ENCODE results near the gene SUOX. TPM values are rescaled to one million over a fixed set of nuclear protein-coding genes. Genes with fewer than 3 reads are reported as not detected.

The SUOX gene
- polyA plus RNA-seq, 1 of the 3 experiments (the other 2 are of a cell fraction), result 23.2 TPM

DNA sequence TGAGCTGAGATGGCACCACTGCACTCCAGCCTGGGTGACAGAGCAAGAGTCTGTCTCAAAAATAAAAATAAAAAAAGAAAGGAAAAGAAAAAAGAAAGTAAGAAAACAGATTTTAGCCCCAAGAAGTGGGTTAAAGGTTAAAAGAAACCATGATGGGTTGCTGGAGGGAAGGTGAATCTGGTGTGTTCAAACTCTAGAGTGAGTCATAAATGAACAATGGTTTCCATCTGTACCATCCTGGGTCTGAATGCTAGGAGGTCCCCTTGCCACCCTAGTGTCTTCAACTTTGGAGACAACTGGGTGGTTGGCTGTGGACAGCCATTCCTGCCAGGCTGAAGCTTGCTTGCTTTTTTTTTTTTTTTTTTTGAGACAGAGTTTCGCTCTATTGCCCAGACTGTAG is 43.1 kb downstream of the SUOX start:
- no peaks in the 10 kb centered on the region for H3K9me2 ChIP-seq
- CTCF ChIA-PET, result interaction anchor here (0.8 to 5.1 kb wide), 9 partner anchors 11 to 302 kb away, joined by 3 to 46 read pairs (median 5); partner anchors contain the start of genes IKZF4, PYM1 and SUOX
- TF ChIP-seq ELF1 (IDR thresholded peaks at IDR 0.05) (no peak), NFIC (IDR thresholded peaks at IDR 0.05; ENCODE audit: borderline replicate concordance) (no peak), EZH2phosphoT487 (IDR thresholded peaks at IDR 0.05; ENCODE audit: borderline replicate concordance, low read depth) (no peak), GATA2 (CRISPR knock-in tag; IDR thresholded peaks at IDR 0.05) (no peak), MEF2A (IDR thresholded peaks at IDR 0.05; ENCODE audit: borderline replicate concordance, low read depth) (no peak), TAF1 (IDR thresholded peaks at IDR 0.05; ENCODE audit: borderline replicate concordance, low read depth, low read length) (no peak), FOSL2 (IDR thresholded peaks at IDR 0.05; ENCODE audit: borderline replicate concordance, low read depth) (no peak), GABPA (IDR thresholded peaks at IDR 0.05; ENCODE audit: low read depth) (no peak), SIN3A (IDR thresholded peaks at IDR 0.05; ENCODE audit: borderline replicate concordance, low read depth, low read length) (no peak), TCF12 (IDR thresholded peaks at IDR 0.05) (no peak), FOXM1 (IDR thresholded peaks at IDR 0.05; ENCODE audit: low read depth) (no peak), YY1 (IDR thresholded peaks at IDR 0.05; ENCODE audit: low read depth) (no peak), FOXJ3 (CRISPR knock-in tag; IDR thresholded peaks at IDR 0.05) (no peak), MXI1 (IDR thresholded peaks at IDR 0.05; ENCODE audit: low read depth, low read length) (no peak), SMC3 (IDR thresholded peaks at IDR 0.05; ENCODE audit: low read depth, low read length) (no peak)
- TF ChIP-seq, protein P1, sequence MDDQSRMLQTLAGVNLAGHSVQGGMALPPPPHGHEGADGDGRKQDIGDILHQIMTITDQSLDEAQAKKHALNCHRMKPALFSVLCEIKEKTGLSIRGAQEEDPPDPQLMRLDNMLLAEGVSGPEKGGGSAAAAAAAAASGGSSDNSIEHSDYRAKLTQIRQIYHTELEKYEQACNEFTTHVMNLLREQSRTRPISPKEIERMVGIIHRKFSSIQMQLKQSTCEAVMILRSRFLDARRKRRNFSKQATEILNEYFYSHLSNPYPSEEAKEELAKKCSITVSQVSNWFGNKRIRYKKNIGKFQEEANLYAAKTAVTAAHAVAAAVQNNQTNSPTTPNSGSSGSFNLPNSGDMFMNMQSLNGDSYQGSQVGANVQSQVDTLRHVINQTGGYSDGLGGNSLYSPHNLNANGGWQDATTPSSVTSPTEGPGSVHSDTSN (IDR thresholded peaks at IDR 0.05), result no peak
- TF ChIP-seq, protein P2, sequence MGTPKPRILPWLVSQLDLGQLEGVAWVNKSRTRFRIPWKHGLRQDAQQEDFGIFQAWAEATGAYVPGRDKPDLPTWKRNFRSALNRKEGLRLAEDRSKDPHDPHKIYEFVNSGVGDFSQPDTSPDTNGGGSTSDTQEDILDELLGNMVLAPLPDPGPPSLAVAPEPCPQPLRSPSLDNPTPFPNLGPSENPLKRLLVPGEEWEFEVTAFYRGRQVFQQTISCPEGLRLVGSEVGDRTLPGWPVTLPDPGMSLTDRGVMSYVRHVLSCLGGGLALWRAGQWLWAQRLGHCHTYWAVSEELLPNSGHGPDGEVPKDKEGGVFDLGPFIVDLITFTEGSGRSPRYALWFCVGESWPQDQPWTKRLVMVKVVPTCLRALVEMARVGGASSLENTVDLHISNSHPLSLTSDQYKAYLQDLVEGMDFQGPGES (IDR thresholded peaks at IDR 0.05; ENCODE audit: low read depth, low read length), result no peak
- TF ChIP-seq, protein P3, sequence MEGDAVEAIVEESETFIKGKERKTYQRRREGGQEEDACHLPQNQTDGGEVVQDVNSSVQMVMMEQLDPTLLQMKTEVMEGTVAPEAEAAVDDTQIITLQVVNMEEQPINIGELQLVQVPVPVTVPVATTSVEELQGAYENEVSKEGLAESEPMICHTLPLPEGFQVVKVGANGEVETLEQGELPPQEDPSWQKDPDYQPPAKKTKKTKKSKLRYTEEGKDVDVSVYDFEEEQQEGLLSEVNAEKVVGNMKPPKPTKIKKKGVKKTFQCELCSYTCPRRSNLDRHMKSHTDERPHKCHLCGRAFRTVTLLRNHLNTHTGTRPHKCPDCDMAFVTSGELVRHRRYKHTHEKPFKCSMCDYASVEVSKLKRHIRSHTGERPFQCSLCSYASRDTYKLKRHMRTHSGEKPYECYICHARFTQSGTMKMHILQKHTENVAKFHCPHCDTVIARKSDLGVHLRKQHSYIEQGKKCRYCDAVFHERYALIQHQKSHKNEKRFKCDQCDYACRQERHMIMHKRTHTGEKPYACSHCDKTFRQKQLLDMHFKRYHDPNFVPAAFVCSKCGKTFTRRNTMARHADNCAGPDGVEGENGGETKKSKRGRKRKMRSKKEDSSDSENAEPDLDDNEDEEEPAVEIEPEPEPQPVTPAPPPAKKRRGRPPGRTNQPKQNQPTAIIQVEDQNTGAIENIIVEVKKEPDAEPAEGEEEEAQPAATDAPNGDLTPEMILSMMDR (IDR thresholded peaks at IDR 0.05), result no peak
- TF ChIP-seq, protein P4, sequence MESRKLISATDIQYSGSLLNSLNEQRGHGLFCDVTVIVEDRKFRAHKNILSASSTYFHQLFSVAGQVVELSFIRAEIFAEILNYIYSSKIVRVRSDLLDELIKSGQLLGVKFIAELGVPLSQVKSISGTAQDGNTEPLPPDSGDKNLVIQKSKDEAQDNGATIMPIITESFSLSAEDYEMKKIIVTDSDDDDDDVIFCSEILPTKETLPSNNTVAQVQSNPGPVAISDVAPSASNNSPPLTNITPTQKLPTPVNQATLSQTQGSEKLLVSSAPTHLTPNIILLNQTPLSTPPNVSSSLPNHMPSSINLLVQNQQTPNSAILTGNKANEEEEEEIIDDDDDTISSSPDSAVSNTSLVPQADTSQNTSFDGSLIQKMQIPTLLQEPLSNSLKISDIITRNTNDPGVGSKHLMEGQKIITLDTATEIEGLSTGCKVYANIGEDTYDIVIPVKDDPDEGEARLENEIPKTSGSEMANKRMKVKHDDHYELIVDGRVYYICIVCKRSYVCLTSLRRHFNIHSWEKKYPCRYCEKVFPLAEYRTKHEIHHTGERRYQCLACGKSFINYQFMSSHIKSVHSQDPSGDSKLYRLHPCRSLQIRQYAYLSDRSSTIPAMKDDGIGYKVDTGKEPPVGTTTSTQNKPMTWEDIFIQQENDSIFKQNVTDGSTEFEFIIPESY (IDR thresholded peaks at IDR 0.05; ENCODE audit: borderline replicate concordance, low read depth), result no peak

More for the DNA sequence above, 43.1 kb downstream of the SUOX start:
- Histone ChIP-seq H3K9ac (no peak overlapping the region), H4K20me1 (ENCODE audit: insufficient read depth) (peaks cover 14% of the 10 kb centered on the region), H3K27ac (ENCODE audit: low read depth in 2 of 2, low read length in 1 of 2) (no peak overlapping the region), H3K4me2 (no peak overlapping the region), H2AFZ (ENCODE audit: low read depth) (no peak overlapping the region), H3K4me1 (ENCODE audit: control insufficient read depth in 1 of 2, insufficient read depth in 2 of 2, low read depth in 1 of 2, low read length in 1 of 2) (peaks cover 6 to 10% of the 10 kb centered on the region in 2 experiments), H3K36me3 (replicated peaks in 1 of 2; ENCODE audit: control insufficient read depth in 1 of 2, insufficient read depth in 2 of 2, low read length in 1 of 2) (peaks cover 26 to 29% of the 10 kb centered on the region in 2 experiments), H3K79me2 (ENCODE audit: insufficient read depth) (peaks cover 22% of the 10 kb centered on the region), H3K9me3 (no peaks in the 10 kb centered on the region), H3K27me3 (ENCODE audit: insufficient read depth) (no peaks in the 10 kb centered on the region), H3F3A (replicated peaks; ENCODE audit: insufficient read depth) (peaks cover 22% of the 10 kb centered on the region), H3K4me3 (ENCODE audit: low read depth in 2 of 2, low read length in 1 of 2) (no peak overlapping the region)
- 92% methylated on average over 1 of the region's 1 CpG for WGBS (ENCODE audit: low lambda C conversion rate)
- POLR2A ChIA-PET, result interaction anchor here (1.1 to 2.0 kb wide), 3 partner anchors 19 to 78 kb away, joined by 3 to 6 read pairs (median 4); partner anchors contain the start of genes IKZF4 and ZC3H10
- no peak for DNase-seq

All from SK-N-SH (cell line).